ENCODE measurements around the gene RNF224.

RNF224 gene

DNA sequence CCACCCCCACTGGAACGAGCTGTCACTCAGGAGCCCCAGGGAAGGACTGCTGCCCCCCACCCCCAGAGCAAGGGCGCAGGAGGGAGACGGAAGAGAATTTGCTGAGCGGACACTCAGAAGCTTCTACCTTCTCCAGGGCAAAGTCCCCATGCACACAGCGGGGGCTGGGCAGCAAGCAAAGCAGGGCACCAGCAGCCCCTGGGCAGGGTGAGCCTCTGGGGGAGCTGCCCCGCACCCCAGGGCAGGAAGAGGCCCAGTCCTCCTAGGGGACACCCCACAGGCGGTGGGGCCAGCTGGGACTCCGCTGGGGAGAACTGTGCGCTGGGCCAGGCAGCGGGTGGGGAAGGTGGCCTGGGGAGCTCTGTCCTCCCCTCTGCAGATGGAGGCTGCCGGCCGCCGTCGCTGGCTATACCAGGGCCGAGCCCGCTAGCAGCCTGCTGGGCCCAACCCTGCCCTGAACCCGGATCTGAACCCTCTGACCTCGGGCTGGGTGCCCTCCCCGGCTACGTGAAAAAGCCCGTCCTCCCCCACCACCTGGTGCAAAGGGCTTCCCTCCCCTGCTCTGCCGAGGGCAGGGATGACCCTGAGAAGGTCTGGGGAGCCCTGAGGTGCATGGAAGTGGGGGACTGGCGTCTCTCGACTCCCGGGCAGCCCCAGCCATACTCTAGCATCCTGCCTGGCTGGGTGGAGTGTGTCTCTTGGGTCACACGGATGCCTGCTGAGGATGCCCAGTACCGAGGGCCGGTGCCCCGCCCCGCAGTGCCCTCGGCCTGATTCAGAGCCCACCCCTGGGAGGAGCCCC is 2.8 kb downstream of the RNF224 start:
- H3K9me3 ChIP-seq (ENCODE audit: insufficient read depth, low read length, severe bottlenecking): no peaks in the 10 kb centered on the region
- H3K27ac ChIP-seq (ENCODE audit: low read length): no peak overlapping the region
- no peak for ATAC-seq (ENCODE audit: insufficient read depth, low read depth)
- no peak overlapping the region for H3K4me3 ChIP-seq (ENCODE audit: low read depth in 1 of 2, low read length in 2 of 2)
- no peak overlapping the region for H3K4me2 ChIP-seq (ENCODE audit: insufficient read depth, low read length)
- H4K20me1 ChIP-seq (ENCODE audit: insufficient read depth, low read length): no peaks in the 10 kb centered on the region
- no peak overlapping the region for H2AFZ ChIP-seq (ENCODE audit: low read depth, low read length)
- H3K36me3 ChIP-seq (ENCODE audit: insufficient read depth, low read length): no peaks in the 10 kb centered on the region
- peaks cover 2% of the 10 kb centered on the region; the same call in 1 of the 2 replicates for H3K4me1 ChIP-seq (ENCODE audit: insufficient read depth, low read length)
- TF ChIP-seq, protein P1, sequence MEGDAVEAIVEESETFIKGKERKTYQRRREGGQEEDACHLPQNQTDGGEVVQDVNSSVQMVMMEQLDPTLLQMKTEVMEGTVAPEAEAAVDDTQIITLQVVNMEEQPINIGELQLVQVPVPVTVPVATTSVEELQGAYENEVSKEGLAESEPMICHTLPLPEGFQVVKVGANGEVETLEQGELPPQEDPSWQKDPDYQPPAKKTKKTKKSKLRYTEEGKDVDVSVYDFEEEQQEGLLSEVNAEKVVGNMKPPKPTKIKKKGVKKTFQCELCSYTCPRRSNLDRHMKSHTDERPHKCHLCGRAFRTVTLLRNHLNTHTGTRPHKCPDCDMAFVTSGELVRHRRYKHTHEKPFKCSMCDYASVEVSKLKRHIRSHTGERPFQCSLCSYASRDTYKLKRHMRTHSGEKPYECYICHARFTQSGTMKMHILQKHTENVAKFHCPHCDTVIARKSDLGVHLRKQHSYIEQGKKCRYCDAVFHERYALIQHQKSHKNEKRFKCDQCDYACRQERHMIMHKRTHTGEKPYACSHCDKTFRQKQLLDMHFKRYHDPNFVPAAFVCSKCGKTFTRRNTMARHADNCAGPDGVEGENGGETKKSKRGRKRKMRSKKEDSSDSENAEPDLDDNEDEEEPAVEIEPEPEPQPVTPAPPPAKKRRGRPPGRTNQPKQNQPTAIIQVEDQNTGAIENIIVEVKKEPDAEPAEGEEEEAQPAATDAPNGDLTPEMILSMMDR (IDR thresholded peaks at IDR 0.05; ENCODE audit: borderline replicate concordance, extremely low read depth, low read length, poor library complexity, severe bottlenecking): no peak
- no peak for TF ChIP-seq EZH2 (IDR thresholded peaks at IDR 0.05; ENCODE audit: borderline replicate concordance, low read depth, low read length, severe bottlenecking)
- H3K27me3 ChIP-seq (ENCODE audit: insufficient read depth, low read length, poor library complexity): no peaks in the 10 kb centered on the region
- H3K79me2 ChIP-seq (ENCODE audit: insufficient read depth, low read length): no peaks in the 10 kb centered on the region
- H3K9ac ChIP-seq (ENCODE audit: low read depth, low read length): no peak overlapping the region
- no peak for DNase-seq

DNA sequence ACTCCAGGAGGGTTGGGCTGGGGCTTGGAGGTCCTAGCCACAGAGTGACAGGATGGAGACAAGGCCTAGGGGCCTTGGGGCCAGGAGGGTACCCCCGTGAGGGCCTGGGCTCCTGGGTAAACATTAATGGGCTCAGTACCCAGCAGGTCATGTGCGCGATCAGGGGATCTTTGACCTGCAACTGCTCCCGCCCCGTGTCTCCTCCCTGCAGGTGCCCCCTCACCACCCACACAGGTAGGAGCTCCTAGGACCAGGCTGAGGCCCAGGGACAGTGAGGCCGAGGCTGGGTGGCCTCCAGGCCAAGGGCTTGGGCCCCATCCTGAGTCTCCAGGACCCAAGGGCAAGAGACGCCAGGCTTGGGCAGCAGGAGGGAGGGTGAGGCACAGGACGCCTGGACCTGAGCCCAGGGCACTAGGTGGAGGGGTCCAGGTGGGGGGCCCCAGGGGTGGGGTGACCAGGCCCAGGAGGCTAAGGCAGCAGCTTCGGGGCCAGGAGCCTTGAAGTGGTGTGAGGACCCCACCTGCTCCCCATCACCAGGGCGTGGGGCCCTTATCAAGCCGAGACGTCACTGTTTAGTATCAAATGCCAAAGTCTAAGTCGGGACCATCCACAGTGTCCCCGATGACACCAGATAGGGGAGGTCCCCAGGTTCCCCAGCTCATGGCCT is 3.5 kb downstream of the RNF224 start, which contains the start of gene SLC34A3:
TSS of gene SLC34A3 (plus strand) at position 197 of the 667 bp plus-strand sequence. CDS start 802 bp downstream, outside the sequence.
- Histone ChIP-seq H2AFZ (ENCODE audit: low read depth, low read length) (no peak within 1 kb of the TSS), H3K4me1 (ENCODE audit: insufficient read depth, low read length) (peaks cover 2% of the 10 kb centered on the region; the same call in 1 of the 2 replicates), H4K20me1 (ENCODE audit: insufficient read depth, low read length) (no peaks in the 10 kb centered on the region), H3K27me3 (ENCODE audit: insufficient read depth, low read length, poor library complexity) (no peaks in the 10 kb centered on the region), H3K36me3 (ENCODE audit: insufficient read depth, low read length) (no peaks in the 10 kb centered on the region), H3K9ac (ENCODE audit: low read depth, low read length) (no peak within 1 kb of the TSS), H3K27ac (ENCODE audit: low read length) (no peak within 1 kb of the TSS), H3K79me2 (ENCODE audit: insufficient read depth, low read length) (no peaks in the 10 kb centered on the region), H3K4me3 (ENCODE audit: low read depth in 1 of 2, low read length in 2 of 2) (no peak within 1 kb of the TSS), H3K9me3 (ENCODE audit: insufficient read depth, low read length, severe bottlenecking) (no peaks in the 10 kb centered on the region), H3K4me2 (ENCODE audit: insufficient read depth, low read length) (no peak within 1 kb of the TSS)
- TF ChIP-seq EZH2 (IDR thresholded peaks at IDR 0.05; ENCODE audit: borderline replicate concordance, low read depth, low read length, severe bottlenecking): no peak
- TF ChIP-seq, protein P1 (IDR thresholded peaks at IDR 0.05; ENCODE audit: borderline replicate concordance, extremely low read depth, low read length, poor library complexity, severe bottlenecking): no peak
- ATAC-seq (ENCODE audit: insufficient read depth, low read depth) (no peak), DNase-seq (no peak)

DNA sequence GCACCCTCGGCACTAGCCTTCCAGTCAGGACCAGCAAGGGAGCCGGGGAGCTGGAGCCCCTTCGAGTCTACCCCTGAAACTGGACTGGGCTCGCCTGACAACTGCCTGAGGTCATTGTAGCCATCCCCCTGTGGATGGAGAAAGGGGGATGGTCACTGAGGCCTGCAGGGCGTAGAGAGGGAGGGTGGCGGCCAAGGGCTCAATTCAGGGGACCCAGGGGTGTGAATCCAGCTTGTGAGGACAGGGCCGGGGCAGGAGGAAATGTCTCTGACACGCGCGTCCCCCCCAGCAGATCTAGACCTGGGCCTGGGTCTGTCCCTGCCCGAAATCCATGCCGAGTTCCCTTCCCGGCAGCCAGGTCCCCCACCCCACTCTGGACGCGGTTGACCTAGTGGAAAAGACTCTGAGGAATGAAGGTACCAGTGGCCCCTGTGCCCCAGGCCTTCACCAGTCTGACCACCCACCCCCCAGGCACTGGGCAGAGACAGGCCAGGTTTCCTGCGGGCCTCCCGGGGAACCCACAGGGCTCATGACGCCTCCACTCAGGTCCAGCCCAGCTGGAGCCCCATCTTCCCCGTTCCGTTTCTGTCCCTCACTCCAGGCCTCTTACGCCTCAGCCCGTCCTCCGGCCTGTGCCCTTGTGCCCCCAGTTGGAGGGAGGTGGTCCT is 4.2 kb downstream of the RNF224 start:
- TF ChIP-seq, protein P1 (IDR thresholded peaks at IDR 0.05; ENCODE audit: borderline replicate concordance, extremely low read depth, low read length, poor library complexity, severe bottlenecking): no peak
- TF ChIP-seq EZH2 (IDR thresholded peaks at IDR 0.05; ENCODE audit: borderline replicate concordance, low read depth, low read length, severe bottlenecking): no peak
- H4K20me1 ChIP-seq (ENCODE audit: insufficient read depth, low read length): no peaks in the 10 kb centered on the region
- no peak for ATAC-seq (ENCODE audit: insufficient read depth, low read depth)

More for the DNA sequence above, 4.2 kb downstream of the RNF224 start:
- H3K4me3 ChIP-seq (ENCODE audit: low read depth in 1 of 2, low read length in 2 of 2): no peak overlapping the region
- H3K36me3 ChIP-seq (ENCODE audit: insufficient read depth, low read length): no peaks in the 10 kb centered on the region
- no peak overlapping the region for H3K9ac ChIP-seq (ENCODE audit: low read depth, low read length)
- no peaks in the 10 kb centered on the region for H3K79me2 ChIP-seq (ENCODE audit: insufficient read depth, low read length)
- H3K4me2 ChIP-seq (ENCODE audit: insufficient read depth, low read length): no peak overlapping the region
- H3K9me3 ChIP-seq (ENCODE audit: insufficient read depth, low read length, severe bottlenecking): no peaks in the 10 kb centered on the region
- no peaks in the 10 kb centered on the region for H3K27me3 ChIP-seq (ENCODE audit: insufficient read depth, low read length, poor library complexity)
- no peak overlapping the region for H3K27ac ChIP-seq (ENCODE audit: low read length)
- H2AFZ ChIP-seq (ENCODE audit: low read depth, low read length): no peak overlapping the region
- H3K4me1 ChIP-seq (ENCODE audit: insufficient read depth, low read length): peaks cover 9% of the 10 kb centered on the region
- no peak for DNase-seq

All from DND-41 (cell line).